Stimulated activated naive CD8-positive, alpha-beta T cell treated with anti-CD3 and anti-CD28 coated beads, Interleukin-15, amount 100 ng/mL, for 72 hours (primary cell): Measurements from ENCODE around the gene GPX7.

Experiments
- ATAC-seq: fragments of 150-1000 bp; cut with Tn5 transposase; 2 replicates; pipeline ENCODE4 v1.10.0; 2021; ENCODE audit warnings: mild to moderate bottlenecking, moderate library complexity
- DNase-seq, 2 donors: peaks; one replicate each; pipeline ENCODE4 v3.0.0; 2021 to 2022
- H3K27ac Mint-ChIP-seq, 2 donors: one replicate each; pipeline ENCODE4 v1.8.0; 2022; ENCODE audit warnings: mild to moderate bottlenecking in 2 of 2, mixed read lengths in 2 of 2, moderate library complexity in 2 of 2
- H3K27me3 Mint-ChIP-seq: one replicate; pipeline ENCODE4 v1.8.0; 2022; ENCODE audit warnings: mixed read lengths
- H3K4me1 Mint-ChIP-seq: one replicate; pipeline ENCODE4 v1.8.0; 2022; ENCODE audit warnings: mild to moderate bottlenecking, mixed read lengths
- H3K4me3 Mint-ChIP-seq, 2 donors: one replicate each; pipeline ENCODE4 v1.8.0; 2022; ENCODE audit warnings: mild to moderate bottlenecking in 2 of 2, mixed read lengths in 2 of 2, moderate library complexity in 1 of 2
- H3K9me3 Mint-ChIP-seq, 2 donors: one replicate each; pipeline ENCODE4 v1.8.0; 2022; ENCODE audit warnings: mixed read lengths in 2 of 2

GPX7 gene

GRCh38 chr1:52632732-52633290 lies 30.6 kb downstream of the GPX7 start, which contains the start of gene SHISAL2A:
Gene SHISAL2A (plus strand): TSS chr1:52633168. CDS start chr1:52633494, 326 bp downstream.
- peak; percentile 55 for ATAC-seq
- Mint-ChIP-seq H3K27me3 (no peaks in the 10 kb centered on the region), H3K4me1 (peaks cover 73% of the 10 kb centered on the region), H3K27ac (peak within 1 kb of the TSS; percentile 93 to 94), H3K9me3 (no peaks in the 10 kb centered on the region), H3K4me3 (peak within 1 kb of the TSS; percentile 86 to 89)
- DNase-seq, result peak; percentile 59 to 64

DNA sequence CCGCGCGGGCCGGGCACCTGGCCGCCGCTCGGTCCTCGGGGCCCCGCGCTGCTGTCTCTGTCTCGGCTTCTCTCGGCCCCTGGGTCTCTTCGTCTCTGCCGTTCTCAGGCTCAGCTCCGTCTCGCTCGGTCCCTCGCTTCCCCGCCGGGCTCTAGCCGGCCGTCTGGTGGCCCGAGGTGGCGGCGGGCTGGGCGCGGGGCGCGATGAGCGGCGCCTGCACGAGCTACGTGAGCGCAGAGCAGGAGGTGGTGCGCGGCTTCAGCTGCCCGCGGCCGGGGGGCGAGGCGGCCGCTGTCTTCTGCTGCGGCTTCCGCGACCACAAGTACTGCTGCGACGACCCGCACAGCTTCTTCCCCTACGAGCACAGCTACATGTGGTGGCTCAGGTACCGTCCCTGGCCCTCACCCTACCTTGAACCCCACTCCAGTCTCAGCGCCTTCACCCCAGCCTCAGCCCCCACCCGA lies 31.2 kb downstream of the GPX7 start:
- Mint-ChIP-seq H3K4me1 (peaks cover 79% of the 10 kb centered on the region), H3K27me3 (no peaks in the 10 kb centered on the region), H3K9me3 (no peaks in the 10 kb centered on the region), H3K4me3 (peak overlapping the region; percentile 86 to 89), H3K27ac (peak overlapping the region; percentile 89 to 94)
- peak; percentile 26 for ATAC-seq
- peak; percentile 48 to 54 for DNase-seq

DNA sequence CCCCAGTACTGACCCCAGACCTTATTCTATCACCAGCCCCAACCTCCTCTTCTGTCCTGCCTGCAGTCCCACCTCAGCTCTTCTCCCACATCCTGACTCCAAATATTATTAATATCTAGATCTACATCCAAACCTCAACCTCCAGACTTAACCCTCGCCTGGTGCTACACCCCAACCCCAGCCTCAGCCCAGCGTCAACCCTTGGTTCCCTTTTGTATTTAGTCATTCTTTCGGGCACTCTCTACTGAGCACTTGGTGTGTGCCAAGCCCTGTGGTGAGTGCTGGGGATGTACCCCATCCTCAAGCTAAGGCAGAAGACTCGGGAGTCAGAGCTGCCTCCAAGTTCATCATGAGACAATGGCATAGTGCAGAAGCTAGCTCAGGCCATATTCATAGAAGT lies 31.9 kb downstream of the GPX7 start:
- ATAC-seq (peak; percentile 68), DNase-seq (peak; percentile 17 to 64)
- no peaks in the 10 kb centered on the region for H3K27me3 Mint-ChIP-seq
- no peaks in the 10 kb centered on the region for H3K9me3 Mint-ChIP-seq
- peaks cover 80% of the 10 kb centered on the region for H3K4me1 Mint-ChIP-seq
- H3K4me3 Mint-ChIP-seq, result peak overlapping the region; percentile 86 to 89
- peak overlapping the region; percentile 89 to 94 for H3K27ac Mint-ChIP-seq

DNA sequence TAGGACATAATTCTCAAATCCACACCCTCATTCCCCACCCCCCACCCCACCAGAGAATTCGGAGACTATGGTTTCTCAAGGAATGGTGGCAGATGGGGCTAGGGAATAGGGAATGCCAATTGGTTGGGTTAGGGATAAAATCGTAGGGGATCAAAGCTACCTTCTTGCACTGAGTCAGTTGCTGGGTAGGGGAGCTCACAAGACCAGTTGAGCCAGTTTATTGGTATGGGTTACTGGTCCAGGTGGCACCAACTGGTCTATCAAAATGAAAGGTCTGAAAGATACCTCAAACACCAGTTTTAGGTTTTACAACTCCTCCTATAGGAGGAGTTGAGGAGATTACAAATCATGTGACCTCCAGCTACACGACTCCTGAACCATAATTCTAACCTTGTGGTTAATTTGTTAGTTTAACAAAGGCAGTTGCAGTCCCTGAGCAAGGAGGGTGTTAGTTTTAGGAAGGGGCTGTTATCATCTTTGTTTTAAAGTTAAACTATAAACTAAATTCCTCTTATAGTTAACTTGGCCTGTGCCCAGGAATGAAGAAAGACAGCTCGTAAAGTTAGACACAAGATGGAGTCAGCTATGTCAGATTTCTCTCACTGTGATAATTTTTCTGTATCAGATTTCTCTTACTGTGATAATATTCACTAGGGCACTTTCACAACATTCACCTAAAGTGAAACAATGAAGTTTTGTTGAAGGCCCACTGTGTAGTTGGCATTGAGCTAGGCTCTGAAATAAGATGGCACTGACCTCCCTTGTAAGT lies 33.3 kb downstream of the GPX7 start:
- H3K27me3 Mint-ChIP-seq, result no peaks in the 10 kb centered on the region
- no peak for ATAC-seq
- peak overlapping the region; percentile 94 for H3K27ac Mint-ChIP-seq
- H3K4me1 Mint-ChIP-seq, result peaks cover 81% of the 10 kb centered on the region
- H3K9me3 Mint-ChIP-seq, result no peaks in the 10 kb centered on the region
- peak overlapping the region; percentile 65 to 76 for H3K4me3 Mint-ChIP-seq
- no peak for DNase-seq

- ATAC-seq (peak; percentile 70), DNase-seq (peak; percentile 47 to 80)
- Mint-ChIP-seq H3K27ac (peak overlapping the region; percentile 97 to 98), H3K9me3 (no peaks in the 10 kb centered on the region), H3K27me3 (no peaks in the 10 kb centered on the region), H3K4me3 (peak overlapping the region; percentile 73 to 78), H3K4me1 (peaks cover 86% of the 10 kb centered on the region)
These were observed 34.8 kb downstream of the GPX7 start for GRCh38 chr1:52636721-52637695.

- Mint-ChIP-seq H3K27ac (peak overlapping the region; percentile 97 to 98), H3K9me3 (no peaks in the 10 kb centered on the region), H3K4me3 (peak overlapping the region; percentile 73 to 78), H3K27me3 (no peaks in the 10 kb centered on the region), H3K4me1 (peaks cover 80% of the 10 kb centered on the region)
- ATAC-seq (no peak), DNase-seq (no peak)
These were observed 35.8 kb downstream of the GPX7 start for GRCh38 chr1:52637946-52638345.

DNA sequence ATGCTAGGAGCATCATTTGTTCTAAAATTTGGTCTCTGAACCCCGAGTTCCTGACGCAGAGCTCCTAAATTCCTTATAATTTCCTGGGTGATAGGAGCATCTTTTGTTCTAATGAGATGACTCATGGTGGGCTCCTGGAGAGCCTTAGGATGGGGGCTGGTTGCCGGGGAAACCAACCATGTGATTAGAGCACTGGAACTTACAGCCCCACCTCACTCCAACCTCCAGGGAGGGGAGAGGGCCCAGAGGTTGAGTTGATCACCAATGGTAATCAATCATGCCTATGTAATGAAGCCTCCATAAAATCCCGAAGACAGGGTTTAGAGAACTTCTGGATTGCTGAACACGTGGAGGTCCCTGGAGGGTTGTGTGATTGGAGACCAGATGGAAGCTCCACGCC lies 38.5 kb downstream of the GPX7 start:
- H3K27ac Mint-ChIP-seq, result no peak overlapping the region
- peak overlapping the region in 1 of 2 donors; percentile 24 for H3K4me3 Mint-ChIP-seq
- no peaks in the 10 kb centered on the region for H3K9me3 Mint-ChIP-seq
- DNase-seq (no peak), ATAC-seq (no peak)
- H3K27me3 Mint-ChIP-seq, result no peaks in the 10 kb centered on the region
- H3K4me1 Mint-ChIP-seq, result peaks cover 55% of the 10 kb centered on the region

DNA sequence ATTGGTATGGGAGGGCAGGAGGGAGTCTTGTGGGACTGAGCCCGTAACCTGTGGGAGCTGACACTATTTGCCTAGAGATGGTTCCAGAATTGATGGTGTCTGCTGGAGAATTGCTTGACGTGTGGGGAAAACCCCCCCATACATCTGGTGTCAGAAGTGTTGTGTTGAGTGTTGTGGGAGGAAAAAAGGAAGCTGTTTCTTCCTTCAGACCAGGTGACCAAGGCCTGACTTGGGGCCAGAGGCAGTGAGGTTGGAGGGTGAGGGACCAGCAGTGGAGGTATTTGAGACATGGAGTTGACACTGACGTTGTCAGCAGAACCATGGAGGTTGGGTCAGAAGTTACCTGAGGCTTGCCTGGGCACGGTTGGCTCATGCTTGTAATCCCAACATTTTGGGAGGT lies 39.1 kb downstream of the GPX7 start:
- Mint-ChIP-seq H3K4me3 (peak overlapping the region; percentile 17 to 21), H3K27me3 (no peaks in the 10 kb centered on the region), H3K27ac (peak overlapping the region; percentile 61 to 89), H3K9me3 (no peaks in the 10 kb centered on the region), H3K4me1 (peaks cover 48% of the 10 kb centered on the region)
- DNase-seq (no peak), ATAC-seq (no peak)

DNA sequence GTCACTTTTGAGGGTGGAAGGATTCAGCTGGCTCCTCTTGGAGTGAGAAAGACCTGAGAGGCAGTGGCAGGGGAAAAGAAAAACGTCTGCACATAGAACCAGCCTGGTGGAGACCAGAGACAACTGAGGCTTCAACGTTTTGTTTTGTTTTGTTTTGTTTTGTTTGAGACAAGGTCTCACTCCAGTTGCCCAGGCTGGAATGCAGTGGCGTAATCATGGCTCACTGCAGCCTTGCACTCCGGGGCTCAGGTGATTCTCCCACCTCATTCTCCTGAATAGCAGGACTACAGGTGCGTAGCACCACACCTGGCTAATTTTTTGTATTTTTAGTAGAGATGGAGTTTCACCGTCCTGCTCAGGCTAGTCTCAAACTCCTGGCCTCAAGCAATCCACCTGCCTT lies 43.1 kb downstream of the GPX7 start:
- Mint-ChIP-seq H3K27ac (no peak overlapping the region), H3K27me3 (no peaks in the 10 kb centered on the region), H3K4me3 (no peak overlapping the region), H3K9me3 (no peaks in the 10 kb centered on the region), H3K4me1 (peaks cover 24% of the 10 kb centered on the region)
- no peak for ATAC-seq
- DNase-seq, result no peak

GRCh38 chr1:52651904-52652303 lies 49.7 kb downstream of the GPX7 start:
- no peaks in the 10 kb centered on the region for H3K27me3 Mint-ChIP-seq

GRCh38 chr1:52653207-52653849 lies 51.2 kb downstream of the GPX7 start:
- Mint-ChIP-seq H3K27ac (no peak overlapping the region), H3K27me3 (no peaks in the 10 kb centered on the region), H3K4me3 (no peak overlapping the region), H3K9me3 (no peaks in the 10 kb centered on the region), H3K4me1 (peaks cover 22% of the 10 kb centered on the region)
- ATAC-seq (no peak), DNase-seq (no peak)

More at GRCh38 chr1:52651904-52652303, 49.7 kb downstream of the GPX7 start:
- no peaks in the 10 kb centered on the region for H3K9me3 Mint-ChIP-seq
- no peak overlapping the region for H3K4me3 Mint-ChIP-seq
- H3K27ac Mint-ChIP-seq, result peak overlapping the region in 1 of 2 donors; percentile 57
- ATAC-seq, result no peak
- H3K4me1 Mint-ChIP-seq, result peaks cover 17% of the 10 kb centered on the region
- no peak for DNase-seq

GRCh38 chr1:52654063-52654462 lies 51.9 kb downstream of the GPX7 start:
- Mint-ChIP-seq H3K9me3 (no peaks in the 10 kb centered on the region), H3K27me3 (no peaks in the 10 kb centered on the region), H3K4me1 (peaks cover 29% of the 10 kb centered on the region), H3K4me3 (no peak overlapping the region), H3K27ac (no peak overlapping the region)
- no peak for ATAC-seq
- DNase-seq, result no peak

- Mint-ChIP-seq H3K4me1 (peaks cover 50% of the 10 kb centered on the region), H3K27me3 (no peaks in the 10 kb centered on the region), H3K27ac (no peak overlapping the region), H3K9me3 (no peaks in the 10 kb centered on the region), H3K4me3 (no peak overlapping the region)
- ATAC-seq, result no peak
- no peak for DNase-seq
These were observed 55.5 kb downstream of the GPX7 start for GRCh38 chr1:52657702-52658101.
